Motor neuron (in vitro differentiated cells): ENCODE data around the gene ALPG. TPM values are rescaled to one million over a fixed set of nuclear protein-coding genes. Genes with fewer than 3 reads are reported as not detected.
A peak's percentile ranks its signal among the peaks of the same experiment; 100 is the strongest.
"Not testable (repeated sequence)": the region's sequence is repeated elsewhere in the genome, so short reads cannot be mapped to it uniquely, and the experiment has no call there.

ENCODE experiments used
- ATAC-seq, 8 experiments: fragments of 200-7000 bp; cut with Tn5 transposase; replicated peaks in 6 of 8; 2 replicates each; pipeline ENCODE4 v1.8.0; 2021; ENCODE audit warnings: mild to moderate bottlenecking in 8 of 8, moderate library complexity in 8 of 8
- H3K27ac ChIP-seq, 2 donors: fragments of 250-450 bp; sonication (Bioruptor Pico); 2 replicates each; pipeline ENCODE4 v1.9.0; 2021; ENCODE audit warnings: antibody characterized with exemption in 2 of 2, mild to moderate bottlenecking in 2 of 2, moderate library complexity in 1 of 2
- H3K4me1 ChIP-seq, 2 donors: fragments of 250-450 bp; sonication (Bioruptor Pico); replicated peaks in 1 of 2; 2 replicates each; pipeline ENCODE4 v1.6.1; 2021; ENCODE audit warnings: antibody characterized with exemption in 2 of 2, mild to moderate bottlenecking in 2 of 2, moderate library complexity in 1 of 2
- H3K4me3 ChIP-seq, 5 donors: fragments of 250-450 bp; sonication (Bioruptor Pico); 2 replicates each; pipeline ENCODE4 v1.9.0; 2021; ENCODE audit warnings: antibody characterized with exemption in 5 of 5, mild to moderate bottlenecking in 5 of 5, moderate library complexity in 4 of 5
- WGBS, 10 experiments: fragments of 450-650 bp; shearing (Covaris generic); methylation state at CpG; one replicate each; pipeline ENCODE4 v1.0.0; 2022; 5-methylcytosine and 5-hydroxymethylcytosine counted together
- in situ Hi-C, 9 experiments: fragments of 400-800 bp; cut with MboI; loops; one replicate each; pipeline ENCODE4 v1.15.0; 2021; ENCODE audit warnings: low sequenced_read_pairs in 9 of 9, low pct_unique_long_range_greater_than_20kb in 2 of 9; ENCODE audit not compliant: unreplicated experiment in 9 of 9
- total RNA-seq, 8 experiments: library from RNA; unstranded; fragments of 300-600 nt; gene quantifications; 2 replicates each; pipeline versions ENCODE4 v1.2.3 to v1.2.4, GENCODE V29; 2022

ALPG gene
- total RNA-seq, 8 experiments from 2014 or later = 0.10 to 0.38 (median 0.21) TPM; not detected in 3

GRCh38 chr2:232379610-232380590 is 26.7 kb upstream of the ALPG start:
- H3K4me3 ChIP-seq, in situ Hi-C loops, H3K4me1 ChIP-seq, H3K27ac ChIP-seq, ATAC-seq: not testable (repeated sequence)
- WGBS, 10 experiments = 20 to 93% methylated on average over 2 of the region's 41 CpGs; no CpG with 5 or more reads in 8 of the 10 experiments

- H3K4me3 ChIP-seq, in situ Hi-C loops, H3K27ac ChIP-seq, H3K4me1 ChIP-seq: not testable (repeated sequence)
- ATAC-seq = peak in 1 of 8 experiments; percentile 81
- WGBS, 10 experiments = 90 to 93% methylated on average over 2 to 3 of the region's 59 CpGs; no CpG with 5 or more reads in 8 of the 10 experiments
These were observed 25.2 kb upstream of the ALPG start for GRCh38 chr2:232381204-232382031.

- in situ Hi-C loops = no loop called here
- H3K4me3 ChIP-seq = no peak overlapping the region
- H3K27ac ChIP-seq = no peak overlapping the region
- 35 to 100% (median 58%) methylated on average over 2 to 15 of the region's 18 CpGs; no CpG with 5 or more reads in 1 of the 10 experiments for WGBS, 10 experiments
- no peak for ATAC-seq
- H3K4me1 ChIP-seq = peaks cover 2 to 5% of the 10 kb centered on the region in 2 donors
These were observed 24.1 kb upstream of the ALPG start for GRCh38 chr2:232382331-232383225.

- ATAC-seq = no peak
- in situ Hi-C loops = no loop called here
- Histone ChIP-seq H3K27ac (no peak overlapping the region), H3K4me1 (peaks cover 2 to 5% of the 10 kb centered on the region in 2 donors), H3K4me3 (no peak overlapping the region)
- whole genome bisulfite sequencing, 10 experiments = 71 to 100% (median 92%) methylated on average over 1 of the region's 1 CpG; no CpG with 5 or more reads in 4 of the 10 experiments
These were observed 22.2 kb upstream of the ALPG start for GRCh38 chr2:232384466-232384865.

GRCh38 chr2:232385058-232385457 is 21.6 kb upstream of the ALPG start:
- H3K4me3 ChIP-seq, H3K4me1 ChIP-seq, ATAC-seq, H3K27ac ChIP-seq, in situ Hi-C loops: not testable (repeated sequence)

- H3K27ac ChIP-seq = no peak overlapping the region
- peaks cover 2 to 5% of the 10 kb centered on the region in 2 donors for H3K4me1 ChIP-seq
- peak overlapping the region in 3 of 5 donors; percentile 18 to 31 (median 20) for H3K4me3 ChIP-seq
- peak in 1 of 8 experiments; percentile 12 for ATAC-seq
- in situ Hi-C loops = no loop called here
- 0 to 58% (median 13%) methylated on average over 2 to 18 of the region's 24 CpGs for WGBS, 10 experiments
These were observed 20.8 kb upstream of the ALPG start for GRCh38 chr2:232385660-232386489.

GRCh38 chr2:232386490-232386739 is 20.2 kb upstream of the ALPG start:
- H3K4me3 ChIP-seq = peak overlapping the region; percentile 12 to 31 (median 18)

GRCh38 chr2:232386740-232387450 is 19.7 kb upstream of the ALPG start:
- WGBS, 10 experiments = 0 to 25% (median 8%) methylated on average over 2 to 39 of the region's 75 CpGs; no CpG with 5 or more reads in 3 of the 10 experiments

More at GRCh38 chr2:232386490-232386739, 20.2 kb upstream of the ALPG start:
- Histone ChIP-seq H3K27ac (no peak overlapping the region), H3K4me1 (peaks cover 2 to 5% of the 10 kb centered on the region in 2 donors)
- in situ Hi-C loops = no loop called here
- 0 to 18% methylated on average over 1 to 3 of the region's 23 CpGs; no CpG with 5 or more reads in 8 of the 10 experiments for WGBS, 10 experiments
- ATAC-seq = peak in 2 of 8 experiments; percentile 90

GRCh38 chr2:232387451-232388171 is 19.0 kb upstream of the ALPG start:
- peak in 2 of 8 experiments; percentile 13 to 24 for ATAC-seq
- Histone ChIP-seq H3K4me3 (no peak overlapping the region), H3K27ac (no peak overlapping the region), H3K4me1 (peaks cover 2 to 5% of the 10 kb centered on the region in 2 donors)
- in situ Hi-C loops = no loop called here
- 17 to 22% methylated on average over 2 to 5 of the region's 50 CpGs; no CpG with 5 or more reads in 8 of the 10 experiments for whole genome bisulfite sequencing, 10 experiments

More at GRCh38 chr2:232386740-232387450, 19.7 kb upstream of the ALPG start:
- in situ Hi-C loops = no loop called here
- peaks cover 2 to 5% of the 10 kb centered on the region in 2 donors for H3K4me1 ChIP-seq
- H3K27ac ChIP-seq = no peak overlapping the region
- H3K4me3 ChIP-seq = peak overlapping the region; percentile 12 to 31 (median 18)
- ATAC-seq = peak in 5 of 8 experiments; percentile 32 to 89 (median 73)

GRCh38 chr2:232388324-232388891 is 18.2 kb upstream of the ALPG start:
- H3K4me3 ChIP-seq = no peak overlapping the region
- no peak for ATAC-seq
- WGBS, 10 experiments = 0 to 41% (median 17%) methylated on average over 1 to 8 of the region's 42 CpGs; no CpG with 5 or more reads in 6 of the 10 experiments

More at GRCh38 chr2:232388324-232388891, 18.2 kb upstream of the ALPG start:
- in situ Hi-C loops = no loop called here
- peaks cover 2 to 5% of the 10 kb centered on the region in 2 donors for H3K4me1 ChIP-seq
- no peak overlapping the region for H3K27ac ChIP-seq
